RWPE1 (cell line): ENCODE data around the gene PRKN.

Source experiments
- CTCF ChIA-PET: fragments of 350-600 bp; sonication (Branson Sonifier 250); formaldehyde crosslinking; extraction: SDS; loops from one replicate; lab custom pipeline; 2021; lab: Yijun Ruan, JAX
- POLR2A ChIA-PET: fragments of 400-600 bp; formaldehyde crosslinking; extraction: SDS; loops from one replicate; lab custom pipeline; 2020; ENCODE audit warnings: antibody characterized with exemption; ENCODE audit not compliant: low non-redundant PET; lab: Yijun Ruan, JAX
- DNase-seq: peaks from one replicate; pipeline ENCODE4 v3.0.0; 2012; ENCODE audit warnings: low spot score
- H3K27ac ChIP-seq: fragments of 450-650 bp; 2 replicates; pipeline ENCODE4 v1.5.1; 2017
- CTCF ChIP-seq: fragments of 450-650 bp; conservative IDR thresholded peaks from 2 replicates; pipeline ENCODE4 v1.5.1; 2017; ENCODE audit warnings: low read depth, mild to moderate bottlenecking

The PRKN gene

GRCh38 chr6:162249907-162250642 is 477.5 kb downstream of the PRKN start:
- H3K27ac ChIP-seq = no peak overlapping the region
- DNase-seq = no peak
- ChIA-PET CTCF (no interaction called here), POLR2A (no interaction called here)
- TF ChIP-seq CTCF = no peak

- CTCF ChIA-PET = no interaction called here
- no peak for TF ChIP-seq CTCF
- no peak overlapping the region for H3K27ac ChIP-seq
- POLR2A ChIA-PET = no interaction called here
- DNase-seq = no peak
Observed at GRCh38 chr6:162245830-162246420, 481.6 kb downstream of the PRKN start.

DNA sequence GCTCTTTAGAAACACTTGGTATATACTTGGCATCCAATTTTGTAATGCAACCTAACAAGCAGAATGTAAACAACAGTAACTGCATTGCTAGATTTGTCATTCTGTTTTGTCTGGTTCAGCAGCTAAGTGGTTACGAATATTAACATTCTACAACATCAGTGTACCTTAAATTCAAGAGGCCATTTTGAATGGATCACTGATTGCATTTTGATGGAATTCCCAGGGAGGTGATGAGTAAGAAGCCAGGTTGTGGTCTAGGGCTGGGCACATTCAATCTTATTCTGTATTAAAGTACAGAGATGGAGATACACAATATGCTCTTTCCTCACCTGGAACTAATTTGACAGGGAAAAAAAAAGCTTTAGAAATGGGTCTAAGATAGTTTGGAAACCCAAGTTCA is 483.5 kb downstream of the PRKN start:
- CTCF ChIA-PET = interaction anchor here (0.6 kb wide), 1 partner anchor 308 kb away, joined by 3 read pairs; no protein-coding TSS in a partner anchor
- H3K27ac ChIP-seq = no peak overlapping the region
- POLR2A ChIA-PET = no interaction called here
- TF ChIP-seq CTCF = no peak
- DNase-seq = no peak

- no peak for TF ChIP-seq CTCF
- no peak overlapping the region for H3K27ac ChIP-seq
- no peak for DNase-seq
- ChIA-PET POLR2A (no interaction called here), CTCF (interaction anchor here (0.6 kb wide), 2 partner anchors 18 to 787 kb away, joined by 3 read pairs; no protein-coding TSS in a partner anchor)
Observed at GRCh38 chr6:162242915-162243314, 484.7 kb downstream of the PRKN start.

DNA sequence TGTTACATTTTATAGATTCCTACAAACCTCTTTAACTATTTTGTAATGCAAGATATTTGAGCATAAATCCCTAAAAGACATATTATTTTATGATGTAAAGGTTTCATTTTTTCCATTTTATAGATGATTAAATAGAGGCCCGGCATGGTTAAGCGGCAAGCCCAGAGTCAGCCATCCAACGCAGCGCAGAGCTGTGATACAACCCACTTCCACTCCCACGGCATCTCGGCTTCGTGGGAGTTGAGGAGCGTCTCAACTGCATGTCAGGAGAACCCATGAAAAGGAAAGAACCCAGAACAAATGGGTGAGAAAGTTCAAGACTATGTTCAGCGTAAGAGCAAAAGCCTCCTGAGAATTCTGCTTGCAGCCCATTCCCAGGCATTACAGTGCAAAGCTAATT is 488.2 kb downstream of the PRKN start:
- no peak for DNase-seq
- ChIA-PET CTCF (no interaction called here), POLR2A (no interaction called here)
- TF ChIP-seq CTCF = no peak
- H3K27ac ChIP-seq = no peak overlapping the region

- CTCF ChIA-PET = no interaction called here
- no peak overlapping the region for H3K27ac ChIP-seq
Observed at GRCh38 chr6:162238675-162239074, 488.9 kb downstream of the PRKN start.

More at GRCh38 chr6:162238675-162239074, 488.9 kb downstream of the PRKN start:
- DNase-seq = no peak
- no peak for TF ChIP-seq CTCF
- POLR2A ChIA-PET = no interaction called here
